Mammary epithelial cell (primary cell): ENCODE results near the gene CACNG1.

Experiments
- CTCF ChIP-seq, 2 donors: IDR thresholded peaks in 1 of 2; conservative IDR thresholded peaks in 1 of 2; 2 replicates each; pipeline ENCODE4 v1.5.1; 2011 to 2012; ENCODE audit warnings: inconsistent platforms in 2 of 2, low read length in 2 of 2, mild to moderate bottlenecking in 2 of 2, control low read depth in 1 of 2, low read depth in 1 of 2; ENCODE audit not compliant: insufficient read depth in 1 of 2; ENCODE audit errors: extremely low read depth in 1 of 2
- EZH2 ChIP-seq: IDR thresholded peaks from 2 replicates; pipeline ENCODE4 v1.6.1; 2012; ENCODE audit warnings: low read length, inconsistent platforms, borderline replicate concordance

- TF ChIP-seq CTCF (conservative IDR thresholded peaks at IDR 0.05 in 1 of 2, IDR thresholded peaks at IDR 0.05 in 1 of 2; ENCODE audit: extremely low read depth in 1 of 2, insufficient read depth in 1 of 2, low read depth in 1 of 2, low read length in 2 of 2) (no peak), EZH2 (no peak)
Observed at GRCh38 chr17:67068999-67069398, 24.6 kb downstream of the CACNG1 start.
